OCI-LY7 (cell line): ENCODE data around the gene UBXN11.

Source experiments
- CTCF ChIP-seq: fragments of 200-600 bp; sonication (generic); conservative IDR thresholded peaks from 2 replicates; pipeline ENCODE4 v1.5.1; 2014; ENCODE audit warnings: mild to moderate bottlenecking, antibody characterized with exemption, low read length, moderate library complexity, mixed read lengths
- EZH2phosphoT487 ChIP-seq: fragments of 200-600 bp; sonication (generic); IDR thresholded peaks from 2 replicates; pipeline ENCODE4 v1.6.1; 2018; ENCODE audit warnings: low read depth, borderline replicate concordance, mild to moderate bottlenecking, mixed run types, antibody characterized with exemption, low read length, moderate library complexity, mixed read lengths

DNA sequence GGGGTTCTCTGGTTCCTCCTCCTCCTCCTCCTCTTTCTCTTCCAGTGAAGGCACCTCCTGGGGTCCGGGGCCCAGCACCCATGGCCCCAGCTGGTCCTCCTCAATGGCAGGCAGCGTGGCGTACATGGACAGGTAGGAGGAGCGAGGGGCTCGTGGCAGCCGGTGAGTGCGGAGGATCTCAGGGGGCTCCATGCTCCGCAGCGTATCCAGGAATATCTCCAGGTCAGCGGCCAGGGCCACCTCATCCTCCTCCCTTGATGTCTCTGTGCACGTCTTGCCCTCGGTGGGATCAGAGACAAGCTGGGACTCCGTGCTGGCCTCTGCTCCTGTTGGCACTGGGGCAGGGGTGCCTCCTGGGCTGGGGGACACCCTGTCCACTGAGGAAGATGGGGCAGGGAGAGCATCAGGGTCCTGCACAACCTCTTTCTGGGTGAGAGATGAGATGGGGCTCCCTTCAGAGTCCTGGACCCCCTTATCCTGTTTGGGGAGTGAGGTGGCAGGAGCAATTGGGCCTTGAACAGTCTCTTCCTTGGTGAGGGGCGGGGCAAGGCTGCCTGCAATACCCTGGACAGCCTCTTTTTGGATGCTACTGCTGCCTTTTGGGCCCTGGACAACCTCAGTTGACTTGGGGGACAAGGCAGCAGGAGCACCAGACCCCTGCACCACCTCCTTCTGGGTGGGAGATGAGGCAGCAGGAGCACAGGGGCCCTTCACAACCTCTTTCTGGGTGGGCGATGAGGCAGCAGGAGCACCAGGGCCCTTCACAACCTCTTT is 37.9 kb upstream of the UBXN11 start:
- TF ChIP-seq CTCF (no peak), EZH2phosphoT487 (no peak)
